ENCODE results near the gene TMIGD1.
A peak's percentile ranks its signal among the peaks of the same experiment; 100 is the strongest.

TMIGD1 gene

DNA sequence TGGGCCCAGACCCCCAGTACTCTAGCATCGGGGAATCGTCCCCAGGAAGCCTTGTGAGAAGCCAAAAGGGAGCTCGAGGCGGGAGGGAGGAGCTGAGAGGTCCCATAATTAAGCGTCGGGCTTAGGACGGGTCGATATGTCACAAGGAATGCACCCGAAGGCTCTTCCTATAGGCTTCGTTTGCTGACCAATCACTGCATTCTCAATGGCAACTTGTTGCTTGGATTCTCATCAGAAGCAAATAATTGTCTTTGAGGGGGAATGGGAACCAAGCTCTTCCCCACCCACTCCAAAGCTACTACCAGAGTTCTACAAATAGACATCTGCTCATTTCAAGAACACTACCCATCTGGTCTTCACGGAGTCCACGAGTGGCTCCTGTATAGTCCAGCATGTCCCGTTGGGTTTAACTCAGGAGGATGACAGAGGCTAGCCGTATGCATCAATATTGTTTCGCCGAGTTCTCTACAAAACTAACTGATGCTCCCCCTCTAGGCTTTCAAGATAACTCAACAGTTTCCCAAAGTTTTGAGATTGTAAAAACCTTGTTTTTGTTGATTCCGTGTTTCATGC is 41.5 kb downstream of the TMIGD1 start:
- DNase-seq (ENCODE audit: low read depth in 3 of 3, low spot score in 1 of 3), result no peak

DNA sequence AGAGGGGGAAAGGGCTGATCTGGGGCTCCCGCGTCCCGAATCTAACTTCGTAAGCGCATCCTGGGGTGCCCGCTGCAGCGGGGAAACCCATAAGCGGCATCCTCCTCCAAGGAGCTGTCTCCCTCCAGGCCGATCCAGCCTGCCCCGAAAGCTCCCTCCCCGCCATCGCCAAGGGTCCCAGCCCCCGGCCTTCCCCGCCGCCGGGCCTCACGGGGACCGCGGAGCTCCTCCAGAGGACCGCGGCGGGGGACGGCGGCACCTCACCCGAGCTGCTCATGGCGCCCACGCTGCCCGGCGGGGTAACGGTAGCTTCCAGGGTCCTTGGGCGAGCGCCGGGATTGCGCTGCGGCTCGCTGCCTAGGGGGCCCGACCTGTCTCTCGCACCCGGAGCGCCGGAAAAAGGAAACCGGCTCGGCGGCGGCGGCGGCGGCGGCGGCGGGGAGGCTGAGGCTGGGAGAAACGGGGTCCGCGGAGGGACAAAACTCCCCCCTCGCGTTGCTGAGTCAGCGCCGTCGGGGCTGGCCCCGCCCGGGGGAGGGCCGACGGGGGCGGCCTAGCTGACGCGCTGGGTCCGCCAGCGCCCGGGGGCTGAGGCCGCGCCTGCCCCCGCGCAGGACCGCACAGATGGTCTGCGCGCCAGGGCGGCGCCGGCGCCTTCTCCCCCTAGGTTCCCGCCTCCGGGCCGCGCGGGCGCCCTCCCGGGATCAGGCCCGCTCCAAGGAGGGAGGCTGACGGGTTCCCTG is 42.1 kb downstream of the TMIGD1 start, which contains the start of gene BLMH:
TSS of gene BLMH (minus strand) at position 402 of the 743 bp plus-strand sequence. CDS start at position 277, 125 bp downstream.
- peak; percentile 56 to 83 (median 64) for DNase-seq (ENCODE audit: low read depth in 3 of 3, low spot score in 1 of 3)

- peak in 1 of 3 donors; percentile 15 for DNase-seq (ENCODE audit: low read depth in 3 of 3, low spot score in 1 of 3)
Observed at GRCh38 chr17:30290696-30291542, 42.9 kb downstream of the TMIGD1 start.

- no peak for DNase-seq (ENCODE audit: low read depth in 3 of 3, low spot score in 1 of 3)
Observed at GRCh38 chr17:30290077-30290476, 43.8 kb downstream of the TMIGD1 start.

- DNase-seq (ENCODE audit: low read depth in 3 of 3, low spot score in 1 of 3), result no peak
Observed at GRCh38 chr17:30279156-30279555, 54.7 kb downstream of the TMIGD1 start.

DNA sequence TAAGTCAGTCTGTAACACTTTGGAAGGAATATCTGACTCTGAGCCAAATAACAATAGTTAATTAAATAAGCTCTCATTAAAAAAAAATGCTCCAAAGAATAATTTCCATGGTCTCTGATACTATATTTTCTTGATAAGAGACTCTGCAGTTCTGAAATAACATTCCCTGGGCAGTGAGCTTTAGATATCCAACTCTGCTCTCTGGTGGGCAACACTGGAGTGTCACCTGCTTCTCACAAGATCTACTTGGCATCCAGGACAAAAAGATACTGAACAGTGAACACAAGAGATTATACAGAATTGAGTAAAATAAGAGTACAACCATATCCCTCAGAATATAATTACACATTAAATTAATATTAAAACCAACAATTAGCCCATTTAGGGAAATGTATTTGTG is 55.8 kb downstream of the TMIGD1 start:
- DNase-seq (ENCODE audit: low read depth in 3 of 3, low spot score in 1 of 3), result no peak

GRCh38 chr17:30275911-30276310 is 57.9 kb downstream of the TMIGD1 start:
- DNase-seq (ENCODE audit: low read depth in 3 of 3, low spot score in 1 of 3), result no peak

- no peak for DNase-seq (ENCODE audit: low read depth in 3 of 3, low spot score in 1 of 3)
Observed at GRCh38 chr17:30274887-30275286, 59.0 kb downstream of the TMIGD1 start.

GRCh38 chr17:30273373-30273772 is 60.5 kb downstream of the TMIGD1 start:
- no peak for DNase-seq (ENCODE audit: low read depth in 3 of 3, low spot score in 1 of 3)

- DNase-seq (ENCODE audit: low read depth in 3 of 3, low spot score in 1 of 3), result no peak
Observed at GRCh38 chr17:30271102-30271501, 62.8 kb downstream of the TMIGD1 start.

- no peak for DNase-seq (ENCODE audit: low read depth in 3 of 3, low spot score in 1 of 3)
Observed at GRCh38 chr17:30267625-30268024, 66.2 kb downstream of the TMIGD1 start.
